ENCODE data around the gene IL24.

DNA sequence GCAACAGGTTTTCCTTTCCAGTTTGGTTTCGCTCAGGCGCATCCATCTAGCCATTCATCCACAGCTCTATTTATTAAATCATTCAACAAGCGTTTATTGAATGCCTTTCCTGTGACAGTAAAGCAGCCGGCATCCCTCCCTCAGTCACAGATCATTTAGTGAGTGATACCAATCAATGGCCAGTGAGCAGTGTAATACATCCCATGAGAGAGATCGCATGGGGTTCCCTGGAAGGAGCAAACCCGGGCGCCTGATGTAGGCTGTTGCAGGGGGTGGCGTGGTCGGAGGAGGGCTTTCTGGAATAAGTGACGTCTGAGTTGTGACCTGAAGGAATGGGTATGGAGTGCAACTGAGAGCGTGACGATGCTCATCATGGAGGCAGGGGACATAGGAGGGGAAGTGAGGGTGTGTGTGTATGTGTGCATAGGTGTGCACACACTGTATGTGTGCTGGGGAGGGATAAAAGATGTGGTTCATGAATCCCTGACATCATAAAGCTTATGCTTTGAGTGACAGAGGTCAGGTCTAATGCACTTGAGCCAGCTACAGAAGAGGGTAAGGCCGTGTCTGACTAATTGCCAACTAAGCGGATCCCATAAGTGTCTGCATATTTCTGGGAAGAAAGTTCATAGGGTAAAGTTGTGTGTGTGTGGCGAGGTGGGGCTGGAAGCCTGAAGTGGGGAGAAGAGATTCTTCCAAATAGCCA lies 17.9 kb downstream of the IL24 start:
- TF ChIP-seq, protein P1, sequence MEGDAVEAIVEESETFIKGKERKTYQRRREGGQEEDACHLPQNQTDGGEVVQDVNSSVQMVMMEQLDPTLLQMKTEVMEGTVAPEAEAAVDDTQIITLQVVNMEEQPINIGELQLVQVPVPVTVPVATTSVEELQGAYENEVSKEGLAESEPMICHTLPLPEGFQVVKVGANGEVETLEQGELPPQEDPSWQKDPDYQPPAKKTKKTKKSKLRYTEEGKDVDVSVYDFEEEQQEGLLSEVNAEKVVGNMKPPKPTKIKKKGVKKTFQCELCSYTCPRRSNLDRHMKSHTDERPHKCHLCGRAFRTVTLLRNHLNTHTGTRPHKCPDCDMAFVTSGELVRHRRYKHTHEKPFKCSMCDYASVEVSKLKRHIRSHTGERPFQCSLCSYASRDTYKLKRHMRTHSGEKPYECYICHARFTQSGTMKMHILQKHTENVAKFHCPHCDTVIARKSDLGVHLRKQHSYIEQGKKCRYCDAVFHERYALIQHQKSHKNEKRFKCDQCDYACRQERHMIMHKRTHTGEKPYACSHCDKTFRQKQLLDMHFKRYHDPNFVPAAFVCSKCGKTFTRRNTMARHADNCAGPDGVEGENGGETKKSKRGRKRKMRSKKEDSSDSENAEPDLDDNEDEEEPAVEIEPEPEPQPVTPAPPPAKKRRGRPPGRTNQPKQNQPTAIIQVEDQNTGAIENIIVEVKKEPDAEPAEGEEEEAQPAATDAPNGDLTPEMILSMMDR (IDR thresholded peaks at IDR 0.05), result no peak
- TF ChIP-seq POLR2A (IDR thresholded peaks at IDR 0.05), result no peak
